H1 (cell line): ENCODE measurements around the gene FHIP1B. TPM values are rescaled to one million over a fixed set of nuclear protein-coding genes. Genes with fewer than 3 reads are reported as not detected.

Experiments
- CTCF ChIA-PET: fragments of 300-600 bp; sonication (Branson Sonifier 250); formaldehyde crosslinking; loops from one replicate; lab custom pipeline; 2021; ENCODE audit not compliant: partially characterized antibody; lab: Charles Lee
- POLR2A ChIA-PET: fragments of 300-600 bp; sonication (Branson Sonifier 250); formaldehyde crosslinking; loops from one replicate; lab custom pipeline; 2021; ENCODE audit warnings: inconsistent platforms; ENCODE audit not compliant: partially characterized antibody; lab: Charles Lee
- DNase-seq, 2 experiments: peaks; one replicate each; pipeline versions ENCODE4 v3.0.0 to v3.0.0-alpha.2; 2010 to 2022; ENCODE audit warnings: low spot score in 2 of 2, low read depth in 1 of 2, mixed read lengths in 1 of 2
- FAIRE-seq: peaks from 2 replicates; lab custom pipeline; 2011; peaks lifted over from hg19 to GRCh38; lab: Jason Lieb, UNC
- H2AFZ ChIP-seq: 2 replicates; pipeline ENCODE4 v1.8.1; 2012; ENCODE audit warnings: low read length, inconsistent platforms
- H2AK5ac ChIP-seq: 2 replicates; pipeline ENCODE4 v1.6.1; 2013; ENCODE audit warnings: low read depth, low read length
- H2BK120ac ChIP-seq: replicated peaks from 2 replicates; pipeline ENCODE3; 2013; ENCODE audit warnings: low read depth, low read length, inconsistent platforms
- H2BK12ac ChIP-seq: 2 replicates; pipeline ENCODE4 v1.6.1; 2013; ENCODE audit warnings: low read depth, low read length
- H2BK15ac ChIP-seq: 2 replicates; pipeline ENCODE4 v1.6.1; 2013; ENCODE audit warnings: low read length
- H2BK20ac ChIP-seq: 2 replicates; pipeline ENCODE4 v1.6.1; 2013; ENCODE audit warnings: low read length
- H2BK5ac ChIP-seq: 2 replicates; pipeline ENCODE4 v1.6.1; 2013; ENCODE audit warnings: low read depth, low read length
- H3K14ac ChIP-seq: 2 replicates; pipeline ENCODE4 v1.6.1; 2013; ENCODE audit warnings: inconsistent platforms; ENCODE audit not compliant: insufficient read length
- H3K18ac ChIP-seq: 2 replicates; pipeline ENCODE4 v1.6.1; 2013; ENCODE audit warnings: low read length; ENCODE audit errors: extremely low read depth
- H3K23ac ChIP-seq: 2 replicates; pipeline ENCODE4 v1.6.1; 2013; ENCODE audit warnings: inconsistent platforms; ENCODE audit not compliant: insufficient read length
- H3K23me2 ChIP-seq: 2 replicates; pipeline ENCODE4 v1.6.1; 2013; ENCODE audit warnings: low read depth, low read length
- H3K27ac ChIP-seq: 2 replicates; pipeline ENCODE4 v1.6.1; 2011; ENCODE audit warnings: low read depth, low read length, inconsistent platforms
- H3K27me3 ChIP-seq, 4 experiments: replicated peaks in 1 of 4; 1 replicate in 1 of 4; 2 replicates in 3 of 4; pipeline versions ENCODE4 v1.6.1 to v1.8.1; 2011 to 2013; ENCODE audit warnings: low read length in 3 of 4, mild to moderate bottlenecking in 3 of 4, inconsistent platforms in 2 of 4, mixed read lengths in 2 of 4, moderate library complexity in 1 of 4; ENCODE audit not compliant: control insufficient read depth in 3 of 4, insufficient read depth in 3 of 4; ENCODE audit errors: extremely low read depth in 1 of 4
- H3K36me3 ChIP-seq, 4 experiments: 2 replicates each; pipeline versions ENCODE4 v1.6.1 to v1.8.1; 2011 to 2013; ENCODE audit warnings: mild to moderate bottlenecking in 4 of 4, low read length in 3 of 4, moderate library complexity in 2 of 4, control low read depth in 1 of 4, inconsistent platforms in 1 of 4; ENCODE audit not compliant: insufficient read depth in 4 of 4, control insufficient read depth in 2 of 4
- H3K4ac ChIP-seq: replicated peaks from 2 replicates; pipeline ENCODE3; 2013; ENCODE audit warnings: low read length, low read depth, mixed read lengths, inconsistent platforms; ENCODE audit not compliant: insufficient read length
- H3K4me1 ChIP-seq, 4 experiments: replicated peaks in 1 of 4; 1 replicate in 1 of 4; 2 replicates in 3 of 4; pipeline versions ENCODE4 v1.6.1 to v1.8.1; 2011 to 2013; ENCODE audit warnings: low read length in 3 of 4, inconsistent platforms in 2 of 4, mixed read lengths in 1 of 4; ENCODE audit not compliant: insufficient read depth in 4 of 4, control insufficient read depth in 3 of 4
- H3K4me2 ChIP-seq, 2 experiments: 2 replicates each; pipeline versions ENCODE4 v1.6.1 to v1.8.1; 2011 to 2013; ENCODE audit warnings: low read depth in 2 of 2, low read length in 2 of 2, control low read depth in 1 of 2, inconsistent platforms in 1 of 2, mild to moderate bottlenecking in 1 of 2; ENCODE audit not compliant: insufficient read depth in 1 of 2
- H3K4me3 ChIP-seq, 4 experiments: fragments of 200-600, 300-600 bp in 1 of 4; sonication (generic), shearing (Covaris generic), sonication (Bioruptor Twin) in 1 of 4; 2 replicates each; pipeline versions ENCODE4 v1.5.1 to v1.8.1; 2011 to 2016; ENCODE audit warnings: low read length in 4 of 4, low read depth in 3 of 4, control low read depth in 2 of 4, inconsistent platforms in 2 of 4, mild to moderate bottlenecking in 2 of 4, mixed read lengths in 1 of 4, moderate library complexity in 1 of 4; ENCODE audit not compliant: insufficient read depth in 2 of 4; ENCODE audit errors: extremely low read depth in 1 of 4
- H3K56ac ChIP-seq: replicated peaks from 2 replicates; pipeline ENCODE3; 2013; ENCODE audit warnings: low read depth, mild to moderate bottlenecking, mixed read lengths, low read length, inconsistent platforms; ENCODE audit not compliant: insufficient read length
- H3K79me1 ChIP-seq: 2 replicates; pipeline ENCODE4 v1.6.1; 2013; ENCODE audit warnings: low read depth, low read length, control low read depth
- H3K79me2 ChIP-seq, 2 experiments: 2 replicates each; pipeline versions ENCODE4 v1.6.1 to v1.8.1; 2012 to 2013; ENCODE audit warnings: low read length in 2 of 2, mild to moderate bottlenecking in 2 of 2, inconsistent platforms in 1 of 2; ENCODE audit not compliant: insufficient read depth in 2 of 2, control insufficient read depth in 1 of 2
- H3K9ac ChIP-seq, 4 experiments: replicated peaks in 1 of 4; 1 replicate in 1 of 4; 2 replicates in 3 of 4; pipeline versions ENCODE4 v1.6.1 to v1.8.1; 2011 to 2013; ENCODE audit warnings: low read depth in 3 of 4, low read length in 3 of 4, control low read depth in 2 of 4, mild to moderate bottlenecking in 2 of 4, moderate library complexity in 2 of 4, inconsistent platforms in 1 of 4; ENCODE audit errors: extremely low read depth in 1 of 4
- H3K9me3 ChIP-seq, 2 experiments: 2 replicates each; pipeline versions ENCODE4 v1.6.1 to v1.8.1; 2012 to 2013; ENCODE audit warnings: mild to moderate bottlenecking in 2 of 2, moderate library complexity in 2 of 2, control low read depth in 1 of 2, inconsistent platforms in 1 of 2, low read depth in 1 of 2, low read length in 1 of 2, mixed read lengths in 1 of 2; ENCODE audit not compliant: insufficient read depth in 2 of 2
- H4K20me1 ChIP-seq, 2 experiments: replicated peaks in 1 of 2; 2 replicates each; pipeline versions ENCODE3 to v1.8.1; 2011 to 2013; ENCODE audit warnings: inconsistent platforms in 2 of 2, low read length in 2 of 2, mild to moderate bottlenecking in 1 of 2; ENCODE audit not compliant: insufficient read depth in 2 of 2, control insufficient read depth in 1 of 2
- H4K5ac ChIP-seq: 2 replicates; pipeline ENCODE4 v1.6.1; 2013; ENCODE audit warnings: low read length, low read depth, mixed read lengths, inconsistent platforms; ENCODE audit not compliant: insufficient read length
- H4K8ac ChIP-seq: 2 replicates; pipeline ENCODE4 v1.8.0; 2013; ENCODE audit warnings: mild to moderate bottlenecking, moderate library complexity, low read length, inconsistent platforms; ENCODE audit not compliant: insufficient read depth; ENCODE audit errors: extremely low read depth
- H4K91ac ChIP-seq: replicated peaks from 2 replicates; pipeline ENCODE3; 2013; ENCODE audit warnings: low read length, mixed read lengths, inconsistent platforms; ENCODE audit not compliant: insufficient read length
- CHD1 ChIP-seq: IDR thresholded peaks from 2 replicates; pipeline ENCODE4 v1.6.1; 2012; ENCODE audit warnings: low read depth, low read length, improper control_type of control experiment
- SP2 ChIP-seq: IDR thresholded peaks from 2 replicates; pipeline ENCODE4 v1.6.1; 2012; ENCODE audit warnings: mild to moderate bottlenecking, low read length, inconsistent platforms
- TBP ChIP-seq: IDR thresholded peaks from 2 replicates; pipeline ENCODE4 v1.6.1; 2011; ENCODE audit warnings: low read depth, low read length, improper control_type of control experiment
- WGBS, 2 experiments: shearing (Covaris generic) in 1 of 2; methylation state at CpG; one replicate each; pipeline versions ENCODE4 v1.1.6 to v1.1.7; 2013 to 2015; ENCODE audit warnings: low lambda C conversion rate in 2 of 2, mixed read lengths in 2 of 2, inconsistent platforms in 1 of 2, low coverage in 1 of 2, missing lambda C conversion rate in 1 of 2; ENCODE audit not compliant: insufficient replicate concordance in 2 of 2, insufficient coverage in 1 of 2, insufficient read length in 1 of 2; ENCODE audit errors: extremely low coverage in 1 of 2, missing lambda C conversion rate in 1 of 2; 5-methylcytosine and 5-hydroxymethylcytosine counted together
- polyA plus RNA-seq, 7 experiments: library from polyadenylated mRNA; depleted of rRNA in 3 of 7; stranded (reverse) in 5 of 7; unstranded in 2 of 7; fragments of >200 nt in 5 of 7; fragments of 200-250 nt in 2 of 7; gene quantifications; 1 replicate in 5 of 7; 2 replicates in 1 of 7; 4 replicates in 1 of 7; pipeline versions ENCODE4 v1.2.1 to v1.2.3, GENCODE V29; 2011 to 2013; ENCODE audit warnings: missing spikeins in 2 of 7, mixed read lengths in 2 of 7
- total RNA-seq: library from RNA; stranded (reverse); fragmentation: NEBNext Ultra II Directional; extraction: Animal tissue kit (Norgen Biotek cat#: 25700); gene quantifications from 2 replicates; pipeline ENCODE4 v1.2.1, GENCODE V29; 2021

Gene FHIP1B
- total and polyA plus RNA-seq, 2 of the 8 experiments (the other 6 are each of a cell fraction or from before 2014, with no cell fraction given): 16.8 to 41.9 TPM

DNA sequence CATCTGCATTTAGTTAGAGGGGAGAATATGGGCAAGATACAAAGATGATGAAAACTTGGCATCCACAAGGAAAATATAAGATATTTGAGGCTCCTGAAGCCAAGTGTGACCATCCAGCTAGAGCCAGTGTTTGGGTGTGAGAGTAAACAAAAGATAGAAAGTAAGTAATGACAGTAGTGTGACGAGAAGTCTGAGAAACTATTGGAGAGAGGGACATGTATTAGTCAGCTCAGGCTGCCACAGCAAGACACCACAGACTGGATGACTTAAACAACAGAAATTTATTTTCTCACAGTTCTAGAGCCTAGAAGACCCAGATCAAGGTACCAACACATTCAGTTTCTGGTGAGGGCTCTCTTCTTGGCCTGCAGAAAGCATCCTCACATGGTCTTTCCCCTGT is 18.8 kb upstream of the FHIP1B start:
- ChIA-PET POLR2A (interaction anchor here (1.3 to 1.5 kb wide), 2 partner anchors 45 to 64 kb away, joined by 3 read pairs; no protein-coding TSS in a partner anchor), CTCF (interaction anchor here (0.6 to 14.4 kb wide), 13 partner anchors 9 to 261 kb away, joined by 3 to 166 read pairs (median 57); partner anchors contain the start of genes CAVIN3 and CCKBR)
- H3K27ac ChIP-seq: no peak overlapping the region
- no peaks in the 10 kb centered on the region for H3K23me2 ChIP-seq
- H3K4me1 ChIP-seq: no peaks in the 10 kb centered on the region
- DNase-seq: no peak
- no peak overlapping the region for H4K91ac ChIP-seq
- H3K9ac ChIP-seq: no peak overlapping the region
- H2AK5ac ChIP-seq: no peak overlapping the region
- H3K4me3 ChIP-seq: no peak overlapping the region
- no peak overlapping the region for H3K23ac ChIP-seq
- no peak overlapping the region for H4K8ac ChIP-seq
- no peak overlapping the region for H2BK15ac ChIP-seq
- FAIRE-seq: no peak
- H2BK12ac ChIP-seq: no peak overlapping the region
- no peak overlapping the region for H3K4ac ChIP-seq
- no peak overlapping the region for H3K56ac ChIP-seq
- no peaks in the 10 kb centered on the region for H3K36me3 ChIP-seq
- no peaks in the 10 kb centered on the region for H3K79me1 ChIP-seq
- WGBS, 2 experiments: 77% methylated on average over 1 of the region's 1 CpG; no CpG with 5 or more reads in 1 of the 2 experiments
- no peak overlapping the region for H3K4me2 ChIP-seq
- no peaks in the 10 kb centered on the region for H3K79me2 ChIP-seq
- H2AFZ ChIP-seq: no peak overlapping the region
- no peak overlapping the region for H2BK5ac ChIP-seq
- H2BK20ac ChIP-seq: no peak overlapping the region
- H3K18ac ChIP-seq: no peak overlapping the region
- no peak overlapping the region for H2BK120ac ChIP-seq
- no peaks in the 10 kb centered on the region for H4K20me1 ChIP-seq
- peaks cover 3 to 18% (median 9%) of the 10 kb centered on the region in 4 experiments for H3K27me3 ChIP-seq
- H4K5ac ChIP-seq: no peak overlapping the region
- H3K14ac ChIP-seq: no peak overlapping the region
- H3K9me3 ChIP-seq: no peaks in the 10 kb centered on the region
- TF ChIP-seq TBP (no peak), SP2 (no peak), CHD1 (no peak)
